Gastroesophageal sphincter (tissue), 4 donors: Measurements from ENCODE around the gene AUTS2. TPM values are rescaled to one million over a fixed set of nuclear protein-coding genes. Genes with fewer than 3 reads are reported as not detected.

ENCODE experiments used
- ATAC-seq: fragments of 150-250 bp; one replicate; pipeline ENCODE4 v1.9.1; 2016; ENCODE audit warnings: mild to moderate bottlenecking, moderate library complexity
- H3K27ac ChIP-seq, 4 donors: fragments of 200-600 bp; sonication (generic) in 3 of 4; 1 replicate in 3 of 4; 2 replicates in 1 of 4; pipeline ENCODE4 v1.5.1; 2016 to 2019
- H3K27me3 ChIP-seq: fragments of 200-600 bp; sonication (generic); one replicate; pipeline ENCODE4 v1.5.1; 2019
- H3K36me3 ChIP-seq, 2 donors: fragments of 200-600 bp; sonication (generic); one replicate each; pipeline ENCODE4 v1.5.1; 2019; ENCODE audit warnings: control low read depth in 1 of 2
- H3K4me1 ChIP-seq, 3 donors: fragments of 200-600 bp; sonication (generic); 1 replicate in 2 of 3; 2 replicates in 1 of 3; pipeline ENCODE4 v1.5.1; 2016 to 2019; ENCODE audit warnings: control low read depth in 2 of 3
- H3K4me3 ChIP-seq, 2 donors: fragments of 200-600 bp; sonication (generic); one replicate each; pipeline ENCODE4 v1.5.1; 2019; ENCODE audit warnings: mild to moderate bottlenecking in 1 of 2, moderate library complexity in 1 of 2
- H3K9me3 ChIP-seq, 3 donors: fragments of 200-600 bp; sonication (generic); one replicate each; pipeline ENCODE4 v1.5.1; 2017 to 2019; ENCODE audit warnings: control low read depth in 2 of 3
- EP300 ChIP-seq: sonication (generic); formaldehyde crosslinking; IDR thresholded peaks from one replicate; pipeline ENCODE4 v1.6.1; 2017; ENCODE audit warnings: antibody characterized with exemption, mild to moderate bottlenecking
- POLR2A ChIP-seq, 2 donors: fragments of 450-650 bp; IDR thresholded peaks; one replicate each; pipeline ENCODE4 v1.6.1; 2017; ENCODE audit warnings: antibody characterized with exemption in 2 of 2, mild to moderate bottlenecking in 2 of 2, moderate library complexity in 1 of 2
- POLR2AphosphoS5 ChIP-seq: sonication (generic); formaldehyde crosslinking; IDR thresholded peaks from one replicate; pipeline ENCODE4 v1.6.1; 2017; ENCODE audit warnings: antibody characterized with exemption
- WGBS, 2 donors: methylation state at CpG; one replicate each; pipeline ENCODE4 v1.1.5; 2018; ENCODE audit warnings: low coverage in 1 of 2; 5-methylcytosine and 5-hydroxymethylcytosine counted together
- total RNA-seq, 4 donors: library from RNA; depleted of rRNA; stranded (reverse); fragments of >200 nt; gene quantifications; one replicate each; pipeline ENCODE4 v1.1.0, GENCODE V29; 2016
- TF ChIP-seq, protein P1 (sequence below), 4 experiments: fragments of 200-600 bp in 2 of 4; fragments of 450-650 bp in 2 of 4; sonication (generic) in 1 of 4; IDR thresholded peaks; one replicate each; pipeline ENCODE4 v1.5.1; 2017 to 2019; ENCODE audit warnings: antibody characterized with exemption in 4 of 4, mild to moderate bottlenecking in 2 of 4, moderate library complexity in 2 of 4

Gene AUTS2
- total RNA-seq, 4 donors from 2014 or later = 12.2 to 48.7 (median 44.1) TPM

DNA sequence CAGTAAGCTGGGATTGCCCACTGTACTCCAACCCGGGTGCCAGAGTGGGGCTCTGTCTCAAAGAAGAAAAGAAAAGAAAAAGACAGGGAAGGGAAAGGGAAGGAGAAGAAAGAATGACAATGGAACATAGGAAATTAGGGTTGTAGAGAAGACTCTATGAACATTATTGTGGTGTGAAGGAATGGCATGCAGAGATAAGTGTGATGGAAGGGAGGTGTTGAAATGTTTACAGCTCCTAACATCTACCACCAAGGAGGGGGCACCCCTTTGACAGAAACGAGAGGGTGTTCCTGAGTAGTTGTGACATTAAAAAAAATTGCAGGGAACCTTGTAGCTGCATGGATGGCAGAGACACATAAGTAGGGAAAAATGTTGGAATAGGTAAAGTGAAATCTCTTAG is 27.5 kb downstream of the AUTS2 start:
- H3K36me3 ChIP-seq = no peaks in the 10 kb centered on the region
- no peaks in the 10 kb centered on the region for H3K9me3 ChIP-seq
- no peak for ATAC-seq
- TF ChIP-seq POLR2A (IDR thresholded peaks at IDR 0.05) (no peak), POLR2AphosphoS5 (no peak), EP300 (no peak)
- TF ChIP-seq, protein P1, sequence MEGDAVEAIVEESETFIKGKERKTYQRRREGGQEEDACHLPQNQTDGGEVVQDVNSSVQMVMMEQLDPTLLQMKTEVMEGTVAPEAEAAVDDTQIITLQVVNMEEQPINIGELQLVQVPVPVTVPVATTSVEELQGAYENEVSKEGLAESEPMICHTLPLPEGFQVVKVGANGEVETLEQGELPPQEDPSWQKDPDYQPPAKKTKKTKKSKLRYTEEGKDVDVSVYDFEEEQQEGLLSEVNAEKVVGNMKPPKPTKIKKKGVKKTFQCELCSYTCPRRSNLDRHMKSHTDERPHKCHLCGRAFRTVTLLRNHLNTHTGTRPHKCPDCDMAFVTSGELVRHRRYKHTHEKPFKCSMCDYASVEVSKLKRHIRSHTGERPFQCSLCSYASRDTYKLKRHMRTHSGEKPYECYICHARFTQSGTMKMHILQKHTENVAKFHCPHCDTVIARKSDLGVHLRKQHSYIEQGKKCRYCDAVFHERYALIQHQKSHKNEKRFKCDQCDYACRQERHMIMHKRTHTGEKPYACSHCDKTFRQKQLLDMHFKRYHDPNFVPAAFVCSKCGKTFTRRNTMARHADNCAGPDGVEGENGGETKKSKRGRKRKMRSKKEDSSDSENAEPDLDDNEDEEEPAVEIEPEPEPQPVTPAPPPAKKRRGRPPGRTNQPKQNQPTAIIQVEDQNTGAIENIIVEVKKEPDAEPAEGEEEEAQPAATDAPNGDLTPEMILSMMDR (IDR thresholded peaks at IDR 0.05) = no peak
- 50 to 64% methylated on average over 1 to 2 of the region's 2 CpGs for WGBS, 2 donors
- H3K27ac ChIP-seq = no peak overlapping the region
- no peaks in the 10 kb centered on the region for H3K27me3 ChIP-seq
- peaks cover 3 to 34% (median 4%) of the 10 kb centered on the region in 3 donors for H3K4me1 ChIP-seq
- no peak overlapping the region for H3K4me3 ChIP-seq

- peak; percentile 6 for TF ChIP-seq POLR2AphosphoS5
- TF ChIP-seq EP300 = no peak
- TF ChIP-seq, protein P1 (IDR thresholded peaks at IDR 0.05) = no peak
- no peak for TF ChIP-seq POLR2A (IDR thresholded peaks at IDR 0.05)
- Histone ChIP-seq H3K27ac (no peak overlapping the region), H3K27me3 (no peaks in the 10 kb centered on the region), H3K36me3 (no peaks in the 10 kb centered on the region), H3K4me1 (peaks cover 0 to 30% (median 1%) of the 10 kb centered on the region in 3 donors), H3K4me3 (no peak overlapping the region), H3K9me3 (no peaks in the 10 kb centered on the region)
- WGBS, 2 donors = 45 to 52% methylated on average over 5 of the region's 5 CpGs
- no peak for ATAC-seq
Measured at GRCh38 chr7:69630292-69630691, 32.0 kb downstream of the AUTS2 start.

- ATAC-seq = no peak
- no peak overlapping the region for H3K27ac ChIP-seq
- WGBS, 2 donors = 88 to 97% methylated on average over 3 of the region's 3 CpGs
- no peaks in the 10 kb centered on the region for H3K27me3 ChIP-seq
- no peak overlapping the region for H3K4me3 ChIP-seq
- H3K9me3 ChIP-seq = no peaks in the 10 kb centered on the region
- no peaks in the 10 kb centered on the region for H3K36me3 ChIP-seq
- peaks cover 0 to 38% (median 5%) of the 10 kb centered on the region in 3 donors for H3K4me1 ChIP-seq
- TF ChIP-seq POLR2AphosphoS5 = no peak
- TF ChIP-seq, protein P1 (IDR thresholded peaks at IDR 0.05) = no peak
- no peak for TF ChIP-seq POLR2A (IDR thresholded peaks at IDR 0.05)
- no peak for TF ChIP-seq EP300
Measured at GRCh38 chr7:69631131-69631530, 32.9 kb downstream of the AUTS2 start.

DNA sequence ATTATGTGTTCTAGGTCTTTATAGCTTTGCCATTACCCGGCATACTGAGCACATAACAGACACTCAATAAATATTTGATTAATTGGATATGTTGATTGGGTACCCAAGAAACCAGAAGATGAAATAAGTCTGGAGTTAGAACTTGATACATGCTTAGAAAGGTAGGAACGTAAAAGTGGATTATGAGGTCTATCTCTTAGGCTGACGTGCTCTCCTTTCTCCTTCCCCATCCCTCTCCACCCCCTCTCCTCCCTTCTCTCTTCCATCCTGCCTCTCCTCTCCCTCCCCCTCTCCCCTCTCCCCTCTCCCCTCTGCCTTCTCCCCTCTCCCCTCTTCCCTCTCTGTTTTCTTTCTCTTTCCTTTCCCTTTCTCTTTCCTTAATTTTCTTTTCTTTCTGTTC is 34.0 kb downstream of the AUTS2 start:
- Histone ChIP-seq H3K4me3 (no peak overlapping the region), H3K27me3 (no peaks in the 10 kb centered on the region), H3K4me1 (peaks cover 0 to 40% (median 6%) of the 10 kb centered on the region in 3 donors), H3K36me3 (no peaks in the 10 kb centered on the region), H3K9me3 (no peaks in the 10 kb centered on the region), H3K27ac (no peak overlapping the region)
- 92 to 100% methylated on average over 1 to 3 of the region's 3 CpGs for WGBS, 2 donors
- TF ChIP-seq EP300 (no peak), POLR2A (IDR thresholded peaks at IDR 0.05) (no peak), POLR2AphosphoS5 (no peak)
- TF ChIP-seq, protein P1 (IDR thresholded peaks at IDR 0.05) = no peak
- no peak for ATAC-seq

DNA sequence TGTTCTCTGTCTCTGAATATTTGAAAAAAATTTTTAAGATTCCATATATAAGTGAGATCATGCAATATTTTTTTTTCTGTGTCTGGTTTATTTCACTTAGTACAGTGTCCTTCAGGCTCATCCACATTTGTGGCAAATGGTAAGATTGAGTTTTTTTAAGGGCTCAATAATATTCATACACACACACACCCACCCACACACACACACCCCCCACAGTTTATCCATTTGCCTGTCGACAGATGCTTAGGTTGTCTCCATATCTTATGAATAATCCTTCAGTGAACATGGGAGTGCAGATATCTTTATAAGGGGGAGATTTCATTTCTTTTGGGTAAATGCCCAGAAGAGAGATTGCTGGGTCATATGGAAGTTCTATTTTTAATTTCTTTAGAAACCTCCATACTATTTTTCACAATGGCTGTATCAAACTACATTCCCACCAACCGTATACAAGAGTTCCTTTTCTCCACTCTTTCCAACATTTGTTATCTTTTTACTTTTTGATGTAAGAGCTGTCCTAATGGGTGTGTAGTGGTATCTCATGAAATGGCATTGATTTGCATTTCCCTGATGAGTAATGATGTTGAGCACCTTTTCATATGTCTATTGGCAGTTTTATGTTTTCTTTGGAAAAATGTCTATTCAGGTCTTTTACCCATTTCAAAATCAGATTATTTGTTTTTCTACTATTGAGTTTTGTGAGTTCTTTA is 35.0 kb downstream of the AUTS2 start:
- no peak overlapping the region for H3K27ac ChIP-seq
- H3K36me3 ChIP-seq = no peaks in the 10 kb centered on the region
- no peaks in the 10 kb centered on the region for H3K9me3 ChIP-seq
- no peak for ATAC-seq
- TF ChIP-seq POLR2A (IDR thresholded peaks at IDR 0.05) (no peak), EP300 (no peak), POLR2AphosphoS5 (no peak)
- TF ChIP-seq, protein P1 (IDR thresholded peaks at IDR 0.05) = no peak
- no peaks in the 10 kb centered on the region for H3K27me3 ChIP-seq
- 17 to 60% methylated on average over 1 to 2 of the region's 2 CpGs for WGBS, 2 donors
- H3K4me1 ChIP-seq = peaks cover 0 to 40% (median 6%) of the 10 kb centered on the region in 3 donors
- no peak overlapping the region for H3K4me3 ChIP-seq
